HG02973 (cell line): ENCODE data around the gene MORC3.
A peak's percentile ranks its signal among the peaks of the same experiment; 100 is the strongest.
"Not testable (repeated sequence)": the region's sequence is repeated elsewhere in the genome, so short reads cannot be mapped to it uniquely, and the experiment has no call there.

Source experiments
- ATAC-seq: cut with Tn5 transposase; IDR thresholded peaks from one replicate; pipeline ENCODE4 v1.9.1; 2021; ENCODE audit warnings: moderate library complexity; ENCODE audit not compliant: unreplicated experiment

Gene MORC3

GRCh38 chr21:36319767-36320420, at the start of gene MORC3:
Gene MORC3, plus strand, starts transcription at chr21:36320197. Its CDS starts 68 bp downstream, at chr21:36320265.
- peak; percentile 78 for ATAC-seq

GRCh38 chr21:36270786-36271695, 49.0 kb upstream of the MORC3 start:
- ATAC-seq: not testable (repeated sequence)

GRCh38 chr21:36274128-36274527, 45.9 kb upstream of the MORC3 start:
- ATAC-seq: no peak

GRCh38 chr21:36282568-36283230, 37.3 kb upstream of the MORC3 start:
- no peak for ATAC-seq

- ATAC-seq: not testable (repeated sequence)
Measured at GRCh38 chr21:36283231-36283622, 36.8 kb upstream of the MORC3 start.

GRCh38 chr21:36288651-36289243, 31.2 kb upstream of the MORC3 start:
- ATAC-seq: peak; percentile 35

GRCh38 chr21:36291509-36291908, 28.5 kb upstream of the MORC3 start:
- ATAC-seq: no peak

GRCh38 chr21:36297406-36297937, 22.5 kb upstream of the MORC3 start:
- peak; percentile 4 for ATAC-seq

- peak; percentile 96 for ATAC-seq
Measured at GRCh38 chr21:36297938-36298572, 21.9 kb upstream of the MORC3 start.

- ATAC-seq: no peak
Measured at GRCh38 chr21:36306872-36307534, 13.0 kb upstream of the MORC3 start.

- ATAC-seq: peak; percentile 77
Measured at GRCh38 chr21:36310016-36310415, 10.0 kb upstream of the MORC3 start.

- not testable (repeated sequence) for ATAC-seq
Measured at GRCh38 chr21:36313446-36313845, 6.6 kb upstream of the MORC3 start.

GRCh38 chr21:36316045-36316444, 4.0 kb upstream of the MORC3 start:
- ATAC-seq: not testable (repeated sequence)

GRCh38 chr21:36316872-36317484, 3.0 kb upstream of the MORC3 start:
- ATAC-seq: no peak

GRCh38 chr21:36319406-36319766, 611 bp upstream of the MORC3 start:
- ATAC-seq: not testable (repeated sequence)

- ATAC-seq: peak; percentile 40
Measured at GRCh38 chr21:36320421-36321324, 676 bp downstream of the MORC3 start.

- ATAC-seq: no peak
Measured at GRCh38 chr21:36321325-36322082, 1.5 kb downstream of the MORC3 start.

GRCh38 chr21:36322083-36322424, 2.1 kb downstream of the MORC3 start:
- no peak for ATAC-seq
